BLaER1 treated with 17β-estradiol and CSF1 and Interleukin-3, amounts not matched to agents 10 nM and 100 nM (cell line): Measurements from ENCODE around the gene SCN3A.

ENCODE experiments used
- H3K27ac ChIP-seq, 11 experiments: shearing (Covaris generic); formaldehyde crosslinking; 2 replicates each; pipeline ENCODE4 v1.8.1; 2022
- H3K27me3 ChIP-seq, 11 experiments: shearing (Covaris generic); formaldehyde crosslinking; 2 replicates each; pipeline ENCODE4 v1.8.1; 2022
- H3K36me3 ChIP-seq, 11 experiments: shearing (Covaris generic); formaldehyde crosslinking; 2 replicates each; pipeline ENCODE4 v1.8.1; 2022
- H3K4me1 ChIP-seq, 10 experiments: shearing (Covaris generic); formaldehyde crosslinking; 2 replicates each; pipeline ENCODE4 v1.8.1; 2022
- H3K4me2 ChIP-seq, 11 experiments: shearing (Covaris generic); formaldehyde crosslinking; 2 replicates each; pipeline ENCODE4 v1.8.1; 2022
- H3K4me3 ChIP-seq, 10 experiments: shearing (Covaris generic); formaldehyde crosslinking; 2 replicates each; pipeline ENCODE4 v1.8.1; 2022
- H3K9ac ChIP-seq, 11 experiments: shearing (Covaris generic); formaldehyde crosslinking; 2 replicates each; pipeline ENCODE4 v1.8.1; 2022
- H3K9me3 ChIP-seq, 11 experiments: shearing (Covaris generic); formaldehyde crosslinking; replicated peaks in 1 of 11; 2 replicates each; pipeline ENCODE4 v1.8.1; 2022
- H4K20me1 ChIP-seq, 11 experiments: shearing (Covaris generic); formaldehyde crosslinking; 2 replicates each; pipeline ENCODE4 v1.8.1; 2022
- Cebpa-rat ChIP-seq, 11 experiments: shearing (Covaris generic); IDR thresholded peaks; 2 replicates each; pipeline ENCODE4 v1.8.1; 2022

SCN3A gene

DNA sequence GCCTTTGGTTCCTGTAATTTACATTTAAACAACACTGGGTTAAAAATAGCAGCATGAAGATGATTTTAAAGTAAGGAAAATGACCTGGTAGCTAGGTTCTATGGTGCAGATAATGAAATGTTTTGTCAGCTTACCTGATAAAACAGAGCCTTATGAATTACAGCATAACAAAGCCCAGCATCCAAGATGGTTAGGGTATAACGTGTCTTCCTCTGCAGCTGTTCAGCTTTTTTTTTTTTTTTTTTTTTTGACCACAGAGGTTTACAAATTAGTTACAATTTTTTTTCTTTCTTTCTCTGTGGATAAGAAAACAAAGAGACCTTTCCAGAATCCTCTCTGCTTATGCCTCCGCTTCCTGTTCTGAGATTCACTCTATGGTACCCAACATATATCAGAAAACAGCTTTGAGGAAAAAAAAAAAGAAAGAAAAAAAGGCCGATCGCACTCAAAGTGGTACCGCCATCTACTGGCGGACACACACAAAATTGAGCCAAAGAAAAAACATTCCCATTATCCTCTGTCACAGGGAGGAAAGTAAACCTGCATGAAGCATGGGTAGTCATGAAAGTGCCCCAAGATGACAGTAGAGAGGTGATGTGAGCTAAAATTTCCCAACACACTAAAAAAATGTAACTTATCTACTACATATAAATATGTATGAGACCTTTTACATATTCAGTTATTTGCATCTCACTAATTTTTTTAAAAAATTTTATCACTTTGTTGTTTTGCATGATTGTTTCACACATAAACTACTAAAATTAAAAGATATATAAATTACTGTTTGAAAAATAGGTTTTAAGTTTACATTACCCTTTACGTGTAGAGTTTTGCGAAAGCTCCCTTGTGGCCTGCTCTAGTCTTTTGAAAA lies at the start of gene SCN3A:
Gene SCN3A (minus strand): TSS at position 362 of the 871 bp plus-strand sequence. CDS start 27,656 bp downstream, outside the sequence.
- no peaks in the 10 kb centered on the region for H3K27me3 ChIP-seq
- H3K27ac ChIP-seq = no peak within 1 kb of the TSS
- no peak within 1 kb of the TSS; a peak in 1 of 22 replicates for H3K9ac ChIP-seq
- H4K20me1 ChIP-seq = no peaks in the 10 kb centered on the region
- peak within 1 kb of the TSS; percentile 11 to 59 (median 47); a peak in 16 of 22 replicates for H3K4me2 ChIP-seq
- peaks cover 0 to 7% (median 0%) of the 10 kb centered on the region in 11 experiments; a peak in 1 of 22 replicates for H3K9me3 ChIP-seq
- no peak for TF ChIP-seq Cebpa-rat (IDR thresholded peaks at IDR 0.05)
- no peaks in the 10 kb centered on the region for H3K36me3 ChIP-seq
- H3K4me3 ChIP-seq = peak within 1 kb of the TSS in 3 of 10 experiments; percentile 19 to 29 (median 28); a peak in 4 of 20 replicates
- H3K4me1 ChIP-seq = peaks cover 0 to 14% (median 4%) of the 10 kb centered on the region in 10 experiments; a peak in 10 of 20 replicates

DNA sequence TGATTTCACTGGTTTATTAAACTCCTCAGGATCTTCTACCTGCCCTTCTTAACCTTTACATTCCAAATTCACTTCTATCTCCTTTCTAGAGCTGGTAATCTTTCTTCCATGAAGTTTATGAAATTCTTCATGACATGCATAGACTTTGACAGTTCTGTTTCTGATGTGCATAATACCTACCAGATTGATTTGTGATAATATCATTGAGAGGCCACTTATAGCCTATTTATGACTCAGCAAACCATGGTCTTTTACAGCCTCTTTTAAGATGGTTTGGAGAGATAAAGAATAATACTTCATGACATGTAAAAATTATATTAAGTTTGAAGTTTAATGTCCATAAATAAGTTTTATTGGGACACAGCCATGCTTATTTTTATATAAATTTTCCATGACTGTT lies 49.3 kb upstream of the SCN3A start:
- H3K9me3 ChIP-seq = no peaks in the 10 kb centered on the region
- no peak overlapping the region for H3K4me2 ChIP-seq
- no peaks in the 10 kb centered on the region for H3K27me3 ChIP-seq
- no peaks in the 10 kb centered on the region for H3K4me1 ChIP-seq
- H4K20me1 ChIP-seq = peaks cover 0 to under 1% (median 0%) of the 10 kb centered on the region in 11 experiments; a peak in 1 of 22 replicates
- no peak for TF ChIP-seq Cebpa-rat (IDR thresholded peaks at IDR 0.05)
- H3K27ac ChIP-seq = no peak overlapping the region
- no peak overlapping the region for H3K9ac ChIP-seq
- H3K4me3 ChIP-seq = no peak overlapping the region
- no peaks in the 10 kb centered on the region for H3K36me3 ChIP-seq

DNA sequence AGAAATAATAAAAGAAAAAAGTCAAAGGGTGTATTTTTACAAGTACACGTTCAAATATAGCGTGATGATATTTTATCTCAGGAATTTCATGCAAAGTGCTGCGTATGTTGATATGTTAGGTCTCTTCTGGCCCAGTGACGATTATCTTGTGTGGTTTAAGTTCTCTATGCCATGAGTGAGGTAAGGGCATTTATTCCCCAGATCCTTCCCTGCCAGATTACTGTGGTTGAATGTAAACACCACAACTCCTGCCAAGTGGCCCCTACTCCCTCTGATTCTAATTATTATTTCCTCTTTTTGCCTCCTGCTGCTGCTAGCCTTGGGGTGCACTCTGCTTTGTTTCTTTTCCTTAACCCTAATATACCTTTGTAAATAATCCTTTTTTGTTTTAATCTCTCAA lies 47.5 kb upstream of the SCN3A start:
- no peaks in the 10 kb centered on the region for H3K27me3 ChIP-seq
- no peak overlapping the region for H3K4me3 ChIP-seq
- no peak overlapping the region for H3K4me2 ChIP-seq
- peaks cover 0 to 4% (median 0%) of the 10 kb centered on the region in 11 experiments; a peak in 1 of 22 replicates for H4K20me1 ChIP-seq
- H3K36me3 ChIP-seq = no peaks in the 10 kb centered on the region
- H3K27ac ChIP-seq = no peak overlapping the region
- H3K4me1 ChIP-seq = no peaks in the 10 kb centered on the region
- H3K9ac ChIP-seq = no peak overlapping the region
- H3K9me3 ChIP-seq = no peaks in the 10 kb centered on the region
- TF ChIP-seq Cebpa-rat (IDR thresholded peaks at IDR 0.05) = no peak

DNA sequence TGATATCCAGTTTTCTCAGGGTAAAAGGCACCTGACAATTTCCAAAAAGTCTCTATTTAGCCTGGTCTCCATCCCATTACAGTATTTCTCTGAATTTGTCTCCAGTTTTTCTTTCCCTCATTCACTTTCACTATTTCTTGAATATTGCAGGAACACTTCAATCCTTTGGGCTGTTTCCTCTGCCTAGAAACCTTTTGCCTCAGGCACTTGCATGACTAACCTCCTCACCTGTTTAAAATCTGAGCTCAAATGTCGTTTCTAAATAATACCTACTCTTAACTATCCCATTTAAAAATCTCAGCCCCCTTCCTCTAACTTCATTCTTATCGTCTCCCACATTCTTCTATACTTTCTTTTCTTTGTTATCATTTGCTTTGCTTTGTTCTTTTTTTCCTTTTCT lies 44.4 kb upstream of the SCN3A start:
- Histone ChIP-seq H3K36me3 (no peaks in the 10 kb centered on the region), H3K27ac (no peak overlapping the region), H3K27me3 (no peaks in the 10 kb centered on the region), H3K4me1 (no peaks in the 10 kb centered on the region), H4K20me1 (peaks cover 0 to 4% (median 0%) of the 10 kb centered on the region in 11 experiments; a peak in 1 of 22 replicates), H3K4me3 (no peak overlapping the region), H3K9me3 (no peaks in the 10 kb centered on the region), H3K4me2 (no peak overlapping the region), H3K9ac (no peak overlapping the region)
- no peak for TF ChIP-seq Cebpa-rat (IDR thresholded peaks at IDR 0.05)

DNA sequence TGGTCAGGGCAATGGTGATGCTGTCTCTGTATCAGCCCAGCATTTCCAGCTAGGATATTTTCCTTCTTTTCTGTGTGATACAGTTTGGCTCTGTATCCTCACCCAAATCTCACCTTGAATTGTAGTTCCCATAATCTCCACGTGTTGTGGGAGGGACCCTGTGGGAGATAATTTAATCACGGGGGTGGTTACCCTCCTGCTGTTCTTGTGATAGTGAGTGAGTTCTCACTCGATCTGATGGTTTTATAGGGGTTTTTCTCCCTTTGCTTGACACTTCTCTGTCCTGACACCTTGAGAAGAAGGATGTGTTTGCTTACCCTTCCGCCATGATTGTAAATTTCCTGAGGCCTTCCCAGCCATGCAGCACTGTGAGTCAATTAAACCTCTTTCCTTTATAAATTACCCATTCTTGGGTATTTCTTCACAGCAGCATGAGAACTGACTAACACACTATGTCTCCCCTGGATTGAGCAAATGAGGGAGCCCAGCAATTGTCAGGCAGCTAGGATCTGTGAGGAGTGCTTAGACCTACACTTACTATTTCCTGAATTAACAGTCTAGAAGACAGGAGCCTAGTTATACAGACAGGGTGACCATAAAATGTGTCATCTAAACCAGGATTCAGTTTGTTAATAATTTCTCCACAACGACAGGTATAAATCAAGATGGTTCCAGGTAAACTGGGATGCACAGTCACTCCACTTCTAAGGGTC lies 41.4 kb upstream of the SCN3A start:
- Histone ChIP-seq H3K9me3 (no peaks in the 10 kb centered on the region), H3K9ac (no peak overlapping the region), H3K4me3 (no peak overlapping the region), H4K20me1 (peaks cover 0 to 4% (median 0%) of the 10 kb centered on the region in 11 experiments; a peak in 1 of 22 replicates), H3K27ac (no peak overlapping the region), H3K36me3 (no peaks in the 10 kb centered on the region), H3K27me3 (no peaks in the 10 kb centered on the region), H3K4me2 (no peak overlapping the region), H3K4me1 (no peaks in the 10 kb centered on the region)
- no peak for TF ChIP-seq Cebpa-rat (IDR thresholded peaks at IDR 0.05)

DNA sequence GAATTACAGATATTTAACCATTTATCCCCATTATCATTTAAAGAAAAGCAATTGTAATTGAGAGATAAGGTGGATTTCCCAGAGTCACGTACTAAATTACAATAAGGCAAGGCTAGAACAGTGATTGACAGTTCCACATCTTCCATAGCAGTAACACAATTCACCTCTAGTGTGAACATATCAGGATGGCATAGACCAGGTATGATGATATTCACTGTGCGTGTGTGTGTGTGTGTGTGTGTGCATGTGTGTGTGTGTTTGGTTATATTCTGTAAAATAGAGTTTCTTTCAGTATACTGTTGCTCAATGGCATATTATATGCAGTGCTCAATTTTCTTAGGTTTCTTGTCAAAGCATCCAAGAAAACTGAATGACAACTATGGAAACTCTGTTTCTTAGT lies 37.1 kb upstream of the SCN3A start:
- Histone ChIP-seq H3K4me1 (no peaks in the 10 kb centered on the region), H3K27me3 (no peaks in the 10 kb centered on the region), H3K4me2 (no peak overlapping the region), H3K36me3 (no peaks in the 10 kb centered on the region), H3K4me3 (no peak overlapping the region), H4K20me1 (no peaks in the 10 kb centered on the region), H3K9me3 (no peaks in the 10 kb centered on the region), H3K9ac (no peak overlapping the region), H3K27ac (no peak overlapping the region)
- TF ChIP-seq Cebpa-rat (IDR thresholded peaks at IDR 0.05) = no peak

DNA sequence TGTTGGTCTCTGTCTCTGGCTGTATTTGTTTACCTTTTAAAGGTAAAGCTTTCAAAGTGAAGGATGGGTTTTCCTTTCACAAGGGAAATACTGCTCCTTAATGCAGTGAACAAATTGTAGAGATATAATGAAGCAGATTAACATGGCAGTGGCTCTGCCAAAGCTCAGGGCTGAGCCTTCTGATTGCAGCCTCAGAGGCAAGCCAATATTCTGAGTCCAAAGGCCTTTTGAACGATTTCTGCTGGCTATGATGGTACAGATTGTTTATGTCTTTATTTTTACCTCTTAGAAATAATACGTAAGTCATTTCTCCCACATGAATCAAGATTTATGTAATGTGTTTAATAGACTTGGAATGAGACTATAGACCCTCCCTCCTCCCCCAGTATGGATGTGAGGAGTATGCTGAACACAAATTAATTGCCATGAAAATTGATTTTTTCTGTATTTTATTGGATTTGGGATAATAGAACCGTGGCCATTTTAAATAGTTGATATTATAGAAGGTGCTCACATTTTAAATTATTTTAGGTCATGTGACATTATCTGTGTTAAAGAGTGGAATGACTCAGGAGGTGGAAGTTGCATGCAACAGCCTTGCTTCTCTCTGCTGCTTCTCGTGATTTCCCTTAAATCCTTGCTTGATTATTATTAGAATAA lies 36.1 kb upstream of the SCN3A start:
- Histone ChIP-seq H3K4me3 (no peak overlapping the region), H3K9me3 (no peaks in the 10 kb centered on the region), H3K27me3 (no peaks in the 10 kb centered on the region), H4K20me1 (no peaks in the 10 kb centered on the region), H3K4me2 (no peak overlapping the region), H3K36me3 (no peaks in the 10 kb centered on the region), H3K27ac (no peak overlapping the region), H3K4me1 (no peaks in the 10 kb centered on the region), H3K9ac (no peak overlapping the region)
- TF ChIP-seq Cebpa-rat (IDR thresholded peaks at IDR 0.05) = no peak

DNA sequence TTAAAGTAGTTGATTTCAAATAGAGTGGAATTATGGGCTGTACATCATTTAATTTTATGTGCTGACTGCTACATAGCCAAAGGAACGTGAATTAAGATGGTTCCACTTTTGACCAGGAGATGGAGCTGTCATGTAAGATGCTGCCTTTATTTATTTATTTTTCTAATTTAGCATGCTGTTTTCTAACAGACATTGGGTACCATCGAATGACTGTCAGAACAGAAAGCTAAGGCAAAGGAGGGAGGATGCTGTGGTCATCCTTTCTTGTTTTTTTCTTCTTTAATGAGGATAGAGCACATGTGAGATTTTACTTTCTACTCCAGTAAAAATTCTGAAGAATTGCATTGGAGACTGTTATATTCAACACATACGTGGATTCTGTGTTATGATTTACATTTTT lies 35.4 kb upstream of the SCN3A start, which contains the start of gene SCN2A:
Gene SCN2A (plus strand): TSS at position 185 of the 400 bp plus-strand sequence. CDS start 56,410 bp downstream, outside the sequence.
- no peaks in the 10 kb centered on the region for H3K9me3 ChIP-seq
- H3K36me3 ChIP-seq = no peaks in the 10 kb centered on the region
- H3K9ac ChIP-seq = no peak within 1 kb of the TSS
- no peaks in the 10 kb centered on the region for H3K27me3 ChIP-seq
- H3K27ac ChIP-seq = no peak within 1 kb of the TSS
- no peak within 1 kb of the TSS for H3K4me2 ChIP-seq
- H4K20me1 ChIP-seq = no peaks in the 10 kb centered on the region
- no peak within 1 kb of the TSS for H3K4me3 ChIP-seq
- no peaks in the 10 kb centered on the region for H3K4me1 ChIP-seq
- TF ChIP-seq Cebpa-rat (IDR thresholded peaks at IDR 0.05) = no peak

DNA sequence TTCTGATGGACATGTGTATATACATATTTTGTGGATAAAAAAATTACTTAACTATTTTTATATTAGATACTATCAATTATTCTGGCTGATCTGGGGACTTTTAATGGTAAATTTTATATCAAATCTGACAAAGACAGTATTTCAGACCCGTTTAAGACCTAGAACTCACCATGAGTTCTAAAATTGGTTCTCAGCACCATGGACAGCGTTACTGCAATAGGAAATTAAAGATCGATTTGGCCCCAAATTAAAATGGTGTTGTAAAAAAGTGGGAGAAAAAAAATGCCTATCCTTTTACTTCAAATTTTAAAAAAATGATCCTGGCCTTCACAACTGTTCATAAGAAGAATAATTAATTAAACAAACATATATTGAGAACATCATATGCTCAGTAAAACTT lies 34.4 kb upstream of the SCN3A start:
- Histone ChIP-seq H3K9me3 (no peaks in the 10 kb centered on the region), H3K4me1 (no peaks in the 10 kb centered on the region), H4K20me1 (no peaks in the 10 kb centered on the region), H3K27ac (no peak overlapping the region), H3K4me2 (no peak overlapping the region), H3K9ac (no peak overlapping the region), H3K36me3 (no peaks in the 10 kb centered on the region), H3K4me3 (no peak overlapping the region), H3K27me3 (no peaks in the 10 kb centered on the region)
- TF ChIP-seq Cebpa-rat (IDR thresholded peaks at IDR 0.05) = no peak
